Thyroid gland (tissue), 4 donors: ENCODE results near the gene SPTA1. TPM values are rescaled to one million over a fixed set of nuclear protein-coding genes. Genes with fewer than 3 reads are reported as not detected.

Source experiments
- DNase-seq, 2 donors: peaks; one replicate each; pipeline ENCODE4 v3.0.0-alpha.2; 2019
- H3K27ac ChIP-seq, 3 donors: fragments of 200-600 bp; sonication (generic); 1 replicate in 2 of 3; 2 replicates in 1 of 3; pipeline ENCODE4 v1.5.1; 2016 to 2019; ENCODE audit warnings: mild to moderate bottlenecking in 1 of 3, moderate library complexity in 1 of 3
- H3K27me3 ChIP-seq: fragments of 200-600 bp; sonication (generic); one replicate; pipeline ENCODE4 v1.5.1; 2019
- H3K36me3 ChIP-seq, 2 donors: fragments of 200-600 bp; sonication (generic); one replicate each; pipeline ENCODE4 v1.5.1; 2016 to 2019
- H3K4me1 ChIP-seq, 2 donors: fragments of 200-600 bp; sonication (generic); one replicate each; pipeline ENCODE4 v1.5.1; 2017 to 2019
- H3K4me3 ChIP-seq, 3 donors: fragments of 200-600 bp; sonication (generic); replicated peaks in 1 of 3; 1 replicate in 2 of 3; 2 replicates in 1 of 3; pipeline ENCODE4 v1.5.1; 2016; ENCODE audit warnings: mild to moderate bottlenecking in 1 of 3
- H3K9me3 ChIP-seq: fragments of 200-600 bp; sonication (generic); one replicate; pipeline ENCODE4 v1.5.1; 2017
- CTCF ChIP-seq, 6 experiments: fragments of 200-600 bp in 3 of 6; fragments of 450-650 bp in 3 of 6; sonication (generic) in 3 of 6; IDR thresholded peaks; one replicate each; pipeline ENCODE4 v1.5.1; 2016 to 2019; ENCODE audit warnings: antibody characterized with exemption in 6 of 6, mild to moderate bottlenecking in 2 of 6, inconsistent platforms in 1 of 6, moderate library complexity in 1 of 6
- POLR2A ChIP-seq, 2 donors: fragments of 450-650 bp; IDR thresholded peaks; one replicate each; pipeline ENCODE4 v1.6.1; 2017; ENCODE audit warnings: antibody characterized with exemption in 2 of 2, mild to moderate bottlenecking in 2 of 2, moderate library complexity in 1 of 2
- WGBS, 2 donors: methylation state at CpG; one replicate each; pipeline ENCODE4 v1.1.5; 2017; 5-methylcytosine and 5-hydroxymethylcytosine counted together
- intact Hi-C: fragments of 100-400 bp; cut with DNase I; formaldehyde crosslinking; loops from one replicate; pipeline ENCODE4 v1.15.1; 2023
- total RNA-seq, 4 donors: library from RNA; depleted of rRNA; stranded (reverse); fragments of >200 nt; gene quantifications; one replicate each; pipeline ENCODE4 v1.2.3, GENCODE V29; 2016

The SPTA1 gene
- total RNA-seq, 4 donors from 2014 or later = 0.10 to 0.11 TPM; not detected in 2

- intact Hi-C loops = no loop called here
- Histone ChIP-seq H3K4me1 (no peaks in the 10 kb centered on the region), H3K36me3 (no peaks in the 10 kb centered on the region), H3K27me3 (no peaks in the 10 kb centered on the region), H3K9me3 (no peaks in the 10 kb centered on the region), H3K4me3 (no peak within 1 kb of the TSS), H3K27ac (no peak within 1 kb of the TSS)
- no peak for DNase-seq
- 70 to 72% methylated on average over 3 of the region's 3 CpGs for WGBS, 2 donors
- no peak for TF ChIP-seq CTCF (IDR thresholded peaks at IDR 0.05)
- TF ChIP-seq POLR2A (IDR thresholded peaks at IDR 0.05) = no peak
These were observed 116.0 kb downstream of the SPTA1 start, which contains the start of gene OR6P1 for GRCh38 chr1:158570480-158570879. Gene OR6P1 (minus strand): TSS chr1:158570580. CDS start chr1:158563604, 6,976 bp downstream.

DNA sequence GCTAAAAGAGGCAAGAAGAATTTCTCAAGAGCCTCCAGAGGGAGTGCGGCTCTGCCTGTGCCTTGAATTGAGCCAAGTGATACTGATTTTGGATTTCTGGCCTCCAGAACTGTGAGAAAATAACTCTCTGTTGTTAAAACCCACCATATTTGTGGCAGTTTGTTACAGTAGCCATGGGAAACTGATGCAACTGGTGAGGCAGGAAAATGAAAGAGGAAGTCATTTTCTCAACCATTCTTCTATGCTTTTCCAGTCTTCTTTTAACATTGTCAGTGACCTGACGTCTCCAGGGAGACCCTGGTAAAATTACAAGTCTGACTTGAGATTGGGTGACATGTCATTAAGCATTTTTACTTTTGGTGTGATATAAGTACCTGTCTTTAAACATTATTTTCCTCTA, 121.9 kb downstream of the SPTA1 start:
- Histone ChIP-seq H3K36me3 (no peaks in the 10 kb centered on the region), H3K4me3 (no peak overlapping the region), H3K4me1 (no peaks in the 10 kb centered on the region), H3K27me3 (no peaks in the 10 kb centered on the region), H3K27ac (no peak overlapping the region), H3K9me3 (no peaks in the 10 kb centered on the region)
- 57 to 69% methylated on average over 2 of the region's 2 CpGs for WGBS, 2 donors
- no peak for TF ChIP-seq CTCF (IDR thresholded peaks at IDR 0.05)
- no peak for TF ChIP-seq POLR2A (IDR thresholded peaks at IDR 0.05)
- intact Hi-C loops = no loop called here
- DNase-seq = no peak

DNA sequence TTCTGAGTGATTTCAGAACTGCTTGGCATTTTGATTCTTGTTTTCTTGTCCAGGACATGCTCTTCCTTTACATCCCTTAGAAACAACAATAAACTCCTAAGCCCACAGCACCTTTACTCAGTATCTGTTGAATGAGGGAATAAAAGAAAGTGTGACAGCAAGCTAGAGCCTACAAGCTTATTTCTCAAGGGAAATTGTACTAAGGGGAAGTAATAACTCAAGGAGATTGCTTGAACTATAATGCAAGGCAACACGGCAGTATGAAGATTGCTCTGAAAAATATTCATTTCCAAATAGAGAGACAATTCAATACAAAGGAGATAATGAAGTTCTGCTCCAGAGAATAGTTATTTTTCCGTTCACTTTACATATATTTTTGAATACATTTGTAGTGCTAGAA, 122.7 kb downstream of the SPTA1 start:
- TF ChIP-seq POLR2A (IDR thresholded peaks at IDR 0.05) (no peak), CTCF (IDR thresholded peaks at IDR 0.05) (no peak)
- 82 to 87% methylated on average over 2 of the region's 2 CpGs for WGBS, 2 donors
- Histone ChIP-seq H3K36me3 (no peaks in the 10 kb centered on the region), H3K9me3 (no peaks in the 10 kb centered on the region), H3K4me1 (no peaks in the 10 kb centered on the region), H3K27me3 (no peaks in the 10 kb centered on the region), H3K27ac (no peak overlapping the region), H3K4me3 (no peak overlapping the region)
- intact Hi-C loops = no loop called here
- no peak for DNase-seq

Other genes starting within 250 kb of the SPTA1 start
- gene OR10K1, start 224.9 kb downstream of the SPTA1 start, total RNA-seq = not detected
- not detected for gene OR10R2, start 214.5 kb downstream of the SPTA1 start, total RNA-seq
- gene OR6Y1, start 132.3 kb downstream of the SPTA1 start, total RNA-seq = not detected
- gene OR6P1, start 116.1 kb downstream of the SPTA1 start, total RNA-seq = not detected
- gene OR10X1, start 106.8 kb downstream of the SPTA1 start, total RNA-seq = not detected
- gene OR10Z1, start 81.4 kb downstream of the SPTA1 start, total RNA-seq = not detected
- not detected for gene OR6K2, start 13.9 kb upstream of the SPTA1 start, total RNA-seq
- not detected for gene OR6K3, start 34.0 kb upstream of the SPTA1 start, total RNA-seq
- gene OR6K6, start 68.0 kb upstream of the SPTA1 start, total RNA-seq = not detected
- not detected for gene OR6N1, start 85.5 kb upstream of the SPTA1 start, total RNA-seq
- not detected for gene OR6N2, start 94.5 kb upstream of the SPTA1 start, total RNA-seq
- gene MNDA, start 144.6 kb upstream of the SPTA1 start, total RNA-seq = 1 to 10 TPM; 2.0 to 8.5 (median 2.6) TPM
- gene PYHIN1, start 244.8 kb upstream of the SPTA1 start, total RNA-seq = 1 to 10 TPM in 3 of 4 donors, under 1 TPM in 1; 0.78 to 2.6 (median 1.8) TPM